ENCODE results near the gene GALNT18. TPM values are rescaled to one million over a fixed set of nuclear protein-coding genes. Genes with fewer than 3 reads are reported as not detected.

The GALNT18 gene
- total RNA-seq, 3 donors from 2014 or later, result 2.2 to 3.4 (median 3.3) TPM

- no peaks in the 10 kb centered on the region for H3K9me3 Mint-ChIP-seq
- H3K27me3 Mint-ChIP-seq (ENCODE audit: low read depth), result no peaks in the 10 kb centered on the region
Observed at GRCh38 chr11:11587122-11587521, 34.7 kb downstream of the GALNT18 start.

DNA sequence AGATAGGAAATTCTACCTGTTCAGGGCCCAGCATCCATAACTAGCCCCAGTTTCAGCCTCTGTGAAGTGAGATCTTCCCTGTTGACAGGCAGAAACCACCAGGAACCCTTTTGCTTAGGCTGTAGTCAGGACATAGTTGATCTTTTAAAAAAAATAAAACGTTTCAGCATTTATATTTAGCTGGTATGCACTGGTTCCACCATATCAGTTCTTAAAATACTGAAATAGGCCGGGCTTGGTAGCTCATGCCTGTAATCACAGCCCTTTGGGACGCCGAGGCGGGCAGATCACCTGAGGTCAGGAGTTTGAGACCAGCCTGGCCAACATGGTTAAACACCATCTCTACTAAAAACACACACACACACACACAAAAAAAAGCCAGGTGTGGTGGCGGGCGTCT is 35.3 kb downstream of the GALNT18 start:
- H3K4me1 Mint-ChIP-seq (ENCODE audit: low read depth), result no peaks in the 10 kb centered on the region
- ATAC-seq (no peak), DNase-seq (no peak)
- H3K36me3 Mint-ChIP-seq (ENCODE audit: insufficient read depth), result no peaks in the 10 kb centered on the region
- H3K27me3 Mint-ChIP-seq (ENCODE audit: low read depth), result no peaks in the 10 kb centered on the region
- H3K9me3 Mint-ChIP-seq, result no peaks in the 10 kb centered on the region
- H3K4me3 Mint-ChIP-seq, result no peak overlapping the region

More at GRCh38 chr11:11587122-11587521, 34.7 kb downstream of the GALNT18 start:
- Mint-ChIP-seq H3K4me1 (ENCODE audit: low read depth) (no peaks in the 10 kb centered on the region), H3K4me3 (no peak overlapping the region), H3K36me3 (ENCODE audit: insufficient read depth) (no peaks in the 10 kb centered on the region)
- DNase-seq (no peak), ATAC-seq (no peak)

DNA sequence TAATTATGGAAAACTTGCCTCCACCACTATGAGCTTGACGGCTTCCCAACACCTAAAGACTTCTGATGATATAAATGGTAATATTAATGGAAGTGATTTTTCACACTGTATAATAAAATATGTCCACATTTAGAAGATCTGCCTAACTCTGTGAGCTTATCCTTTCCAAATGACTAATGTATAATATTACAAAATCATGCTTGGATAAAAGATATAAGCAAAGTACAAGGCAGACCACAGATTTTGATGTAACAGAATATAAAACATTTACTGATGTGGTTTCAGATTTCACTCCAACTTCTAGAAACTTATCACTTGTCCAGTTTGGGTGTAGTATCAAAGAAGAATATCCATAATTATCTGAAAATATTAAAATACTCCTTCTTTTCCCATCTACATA is 36.9 kb downstream of the GALNT18 start:
- Mint-ChIP-seq H3K4me3 (no peak overlapping the region), H3K4me1 (ENCODE audit: low read depth) (no peaks in the 10 kb centered on the region), H3K9me3 (no peaks in the 10 kb centered on the region), H3K27me3 (ENCODE audit: low read depth) (no peaks in the 10 kb centered on the region), H3K36me3 (ENCODE audit: insufficient read depth) (no peaks in the 10 kb centered on the region)
- ATAC-seq, result no peak
- no peak for DNase-seq

- Mint-ChIP-seq H3K27me3 (ENCODE audit: low read depth) (no peaks in the 10 kb centered on the region), H3K36me3 (ENCODE audit: insufficient read depth) (no peaks in the 10 kb centered on the region), H3K9me3 (no peaks in the 10 kb centered on the region), H3K4me3 (no peak overlapping the region), H3K4me1 (ENCODE audit: low read depth) (no peaks in the 10 kb centered on the region)
- ATAC-seq (no peak), DNase-seq (no peak)
Observed at GRCh38 chr11:11584530-11584810, 37.3 kb downstream of the GALNT18 start.

DNA sequence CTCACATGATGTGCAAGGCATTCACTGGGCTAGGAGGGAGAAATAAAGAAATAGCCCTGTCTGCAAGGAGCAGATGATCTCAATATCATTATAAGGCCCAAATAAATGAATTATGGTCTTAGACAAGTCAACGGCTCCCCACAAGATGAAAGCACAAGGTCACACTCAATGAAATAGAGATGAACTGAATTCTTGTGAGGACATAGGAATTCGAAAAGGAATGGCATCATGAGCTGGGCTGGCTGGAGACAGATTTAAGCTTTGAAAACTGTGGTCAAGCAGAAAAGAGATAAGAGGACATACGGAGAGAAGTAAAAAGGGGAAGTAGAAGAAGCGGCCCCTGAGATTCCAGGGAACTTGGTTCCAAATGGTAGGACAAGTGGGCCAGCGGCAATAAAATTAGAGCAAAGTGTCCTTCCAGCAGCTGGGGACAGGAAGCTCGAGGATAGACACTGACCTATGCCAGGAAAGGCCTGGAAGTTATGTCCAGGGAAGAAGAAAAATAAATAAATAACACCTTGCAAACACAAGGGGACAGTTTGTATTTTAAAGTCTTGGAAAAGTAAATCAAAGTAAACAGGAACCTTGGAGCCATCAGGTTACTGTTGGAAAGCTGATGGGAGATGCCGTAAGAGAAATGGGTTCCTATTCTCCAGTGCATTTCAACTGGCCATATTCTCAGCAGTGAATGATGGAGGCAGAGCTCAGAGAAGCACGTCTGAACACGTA is 37.8 kb downstream of the GALNT18 start:
- ATAC-seq, result no peak
- Mint-ChIP-seq H3K9me3 (no peaks in the 10 kb centered on the region), H3K36me3 (ENCODE audit: insufficient read depth) (no peaks in the 10 kb centered on the region), H3K27me3 (ENCODE audit: low read depth) (no peaks in the 10 kb centered on the region), H3K4me3 (no peak overlapping the region), H3K4me1 (ENCODE audit: low read depth) (no peaks in the 10 kb centered on the region)
- no peak for DNase-seq

DNA sequence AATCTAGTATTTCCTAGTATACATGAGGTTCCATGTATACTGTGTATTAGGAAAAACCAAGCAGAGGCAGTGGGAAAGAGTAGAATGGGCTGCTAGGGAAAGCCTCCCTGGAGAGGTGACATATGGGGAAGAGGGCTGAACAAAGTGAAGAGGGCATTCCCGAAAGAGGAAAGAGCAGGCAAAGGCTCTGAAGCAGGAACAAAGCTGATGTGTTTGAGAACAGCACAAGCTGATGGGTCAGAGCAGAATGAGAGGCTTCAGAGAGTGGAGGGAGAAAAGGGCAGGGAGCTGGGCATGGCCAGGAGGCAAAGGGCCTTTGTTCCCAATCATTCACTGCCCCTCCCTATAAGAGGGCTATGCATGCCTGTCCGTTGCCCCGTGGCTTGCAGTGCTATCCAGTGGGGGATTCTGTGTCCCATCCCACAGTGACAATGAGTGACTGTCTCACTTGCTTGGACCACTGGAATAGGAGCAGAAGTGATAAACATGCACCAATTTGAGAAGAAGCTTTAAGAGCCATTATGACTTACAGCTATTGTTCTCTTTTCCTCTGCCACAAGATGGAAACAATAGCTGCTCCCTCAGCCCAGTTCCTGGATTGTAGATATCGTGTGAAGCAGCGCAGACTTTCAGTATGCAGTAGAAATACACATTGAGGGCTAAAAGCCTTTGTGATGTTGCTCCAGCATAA is 39.6 kb downstream of the GALNT18 start:
- Mint-ChIP-seq H3K36me3 (ENCODE audit: insufficient read depth) (no peaks in the 10 kb centered on the region), H3K4me3 (no peak overlapping the region), H3K9me3 (no peaks in the 10 kb centered on the region), H3K27me3 (ENCODE audit: low read depth) (no peaks in the 10 kb centered on the region), H3K4me1 (ENCODE audit: low read depth) (peaks cover 3% of the 10 kb centered on the region)
- DNase-seq (no peak), ATAC-seq (no peak)

DNA sequence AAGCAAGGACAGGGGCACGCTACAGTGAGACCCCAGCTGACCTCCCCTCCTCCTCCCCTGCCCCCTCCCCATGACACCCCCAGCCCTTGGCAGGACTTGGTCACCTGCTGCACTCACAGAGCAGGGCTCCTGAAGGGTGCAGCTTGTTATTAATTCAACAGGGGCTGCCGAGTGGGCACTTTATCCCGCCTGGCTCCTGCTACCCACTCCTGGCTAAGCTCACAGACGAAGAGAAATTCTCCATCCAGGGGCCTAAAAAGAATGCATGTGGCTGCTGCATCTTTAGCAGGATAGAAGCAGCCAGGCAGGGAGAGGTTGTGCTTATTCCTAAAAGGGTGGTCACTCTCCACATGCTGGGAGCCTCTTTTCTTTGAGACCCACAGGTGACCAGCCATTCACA is 40.3 kb downstream of the GALNT18 start:
- H3K36me3 Mint-ChIP-seq (ENCODE audit: insufficient read depth), result no peaks in the 10 kb centered on the region
- ATAC-seq (no peak), DNase-seq (no peak)
- no peak overlapping the region for H3K4me3 Mint-ChIP-seq
- no peaks in the 10 kb centered on the region for H3K9me3 Mint-ChIP-seq
- H3K4me1 Mint-ChIP-seq (ENCODE audit: low read depth), result peaks cover 3% of the 10 kb centered on the region
- H3K27me3 Mint-ChIP-seq (ENCODE audit: low read depth), result no peaks in the 10 kb centered on the region

- H3K4me1 Mint-ChIP-seq (ENCODE audit: low read depth), result peaks cover 3% of the 10 kb centered on the region
- no peak overlapping the region for H3K4me3 Mint-ChIP-seq
- no peaks in the 10 kb centered on the region for H3K36me3 Mint-ChIP-seq (ENCODE audit: insufficient read depth)
- H3K9me3 Mint-ChIP-seq, result no peaks in the 10 kb centered on the region
- no peak for ATAC-seq
- no peak for DNase-seq
- no peaks in the 10 kb centered on the region for H3K27me3 Mint-ChIP-seq (ENCODE audit: low read depth)
Observed at GRCh38 chr11:11580841-11581411, 40.9 kb downstream of the GALNT18 start.

- DNase-seq (no peak), ATAC-seq (no peak)
- Mint-ChIP-seq H3K4me3 (no peak overlapping the region), H3K9me3 (no peaks in the 10 kb centered on the region), H3K4me1 (ENCODE audit: low read depth) (peaks cover 3% of the 10 kb centered on the region), H3K27me3 (ENCODE audit: low read depth) (no peaks in the 10 kb centered on the region), H3K36me3 (ENCODE audit: insufficient read depth) (no peaks in the 10 kb centered on the region)
Observed at GRCh38 chr11:11580012-11580411, 41.8 kb downstream of the GALNT18 start.

DNA sequence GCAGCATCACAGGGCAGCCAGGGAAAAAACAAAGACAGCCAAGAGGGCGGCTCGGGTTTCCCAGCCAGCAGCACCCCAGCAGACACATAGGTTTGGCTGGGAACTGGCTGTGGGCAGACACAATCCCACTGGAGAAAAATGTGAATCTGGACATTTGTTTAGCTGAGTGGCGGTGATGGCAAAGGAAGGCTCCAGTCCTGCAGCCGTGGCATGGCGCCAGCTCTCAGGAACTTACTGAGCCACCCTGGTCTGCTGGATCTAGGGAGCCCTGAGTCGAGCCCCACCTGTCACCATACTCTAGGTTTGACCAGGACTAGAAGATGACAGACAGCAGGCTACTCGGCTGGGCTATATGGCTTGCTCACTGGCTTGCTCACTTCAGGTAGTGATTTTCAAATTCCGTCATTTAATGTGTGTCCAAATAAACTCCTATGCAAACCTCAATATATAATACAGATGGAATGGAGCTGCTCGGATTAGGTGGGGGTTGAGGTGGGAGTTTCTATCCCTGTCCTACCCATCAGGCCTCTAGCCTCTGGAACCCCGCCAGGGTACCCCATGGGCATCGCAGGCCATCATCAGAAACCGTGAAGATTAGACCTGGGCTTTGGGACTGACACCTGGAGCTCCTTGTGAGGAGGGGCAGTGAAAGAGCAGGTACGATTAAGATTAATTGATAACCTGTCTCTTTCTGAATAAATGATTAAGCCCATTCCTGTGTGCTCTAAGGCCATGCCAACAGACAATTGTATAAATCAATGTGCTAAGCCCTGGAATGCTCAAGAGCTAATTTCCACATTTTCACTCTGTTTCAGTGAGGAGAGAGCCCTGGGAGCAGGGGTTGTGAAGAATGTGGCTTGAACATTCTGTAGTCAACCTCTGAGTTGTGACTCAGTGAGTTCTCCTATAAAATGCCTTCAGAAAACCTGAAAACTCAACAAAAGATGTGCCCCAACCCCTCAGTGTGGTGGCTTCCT is 42.5 kb downstream of the GALNT18 start:
- H3K4me1 Mint-ChIP-seq (ENCODE audit: low read depth), result peaks cover 3% of the 10 kb centered on the region
- H3K27me3 Mint-ChIP-seq (ENCODE audit: low read depth), result no peaks in the 10 kb centered on the region
- H3K36me3 Mint-ChIP-seq (ENCODE audit: insufficient read depth), result no peaks in the 10 kb centered on the region
- H3K4me3 Mint-ChIP-seq, result no peak overlapping the region
- DNase-seq (no peak), ATAC-seq (no peak)
- no peaks in the 10 kb centered on the region for H3K9me3 Mint-ChIP-seq

DNA sequence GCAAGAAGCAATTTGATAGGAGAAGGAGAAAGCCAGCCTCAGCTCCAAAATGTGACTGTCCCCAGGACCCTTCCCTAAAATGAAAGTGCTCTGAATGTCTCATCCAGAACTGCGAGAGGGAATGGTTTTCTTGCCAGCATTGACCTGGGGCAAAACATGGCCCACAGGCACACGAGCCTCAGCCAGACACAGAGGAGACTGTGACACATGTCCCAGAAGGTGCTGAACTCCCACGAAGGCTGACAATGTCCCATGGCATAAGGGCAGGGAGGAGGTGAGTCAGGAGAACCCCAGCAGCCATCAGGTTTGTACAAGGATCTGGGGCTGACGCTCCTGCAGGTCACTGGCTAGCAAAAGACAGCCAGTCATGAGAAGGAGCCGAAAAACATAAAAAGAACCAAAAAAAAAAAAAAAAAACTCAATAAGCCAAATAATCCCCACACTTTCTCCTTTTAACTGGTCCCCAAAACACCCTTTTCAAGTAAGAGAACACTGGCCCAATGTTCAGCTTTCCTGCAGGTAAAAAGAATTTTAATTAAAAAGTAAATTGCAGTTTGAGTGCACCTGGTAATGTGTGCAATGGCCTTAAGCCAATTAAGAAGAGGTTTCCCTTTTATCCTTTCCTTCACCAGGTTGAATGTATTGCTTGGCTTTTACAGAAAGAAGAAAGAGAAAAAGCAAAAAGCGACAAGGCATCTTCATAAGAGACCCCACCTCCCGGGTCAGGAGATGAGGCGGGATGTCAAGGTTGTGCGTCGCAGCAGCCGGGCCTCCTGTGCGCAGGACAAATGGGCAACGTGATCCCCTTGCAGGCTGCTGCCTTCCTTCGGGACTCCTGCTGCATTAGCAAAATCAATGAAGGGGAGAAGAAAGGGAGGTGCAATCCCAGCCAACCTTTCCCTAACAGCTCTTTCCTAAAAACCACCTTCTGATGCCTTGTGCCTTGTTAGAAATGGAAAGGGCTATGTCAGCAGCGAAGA is 43.6 kb downstream of the GALNT18 start:
- Mint-ChIP-seq H3K9me3 (no peaks in the 10 kb centered on the region), H3K27me3 (ENCODE audit: low read depth) (no peaks in the 10 kb centered on the region), H3K36me3 (ENCODE audit: insufficient read depth) (no peaks in the 10 kb centered on the region), H3K4me1 (ENCODE audit: low read depth) (peaks cover 3% of the 10 kb centered on the region), H3K4me3 (no peak overlapping the region)
- ATAC-seq, result no peak
- DNase-seq, result no peak

- Mint-ChIP-seq H3K4me3 (no peak overlapping the region), H3K27me3 (ENCODE audit: low read depth) (no peaks in the 10 kb centered on the region), H3K4me1 (ENCODE audit: low read depth) (peaks cover 3% of the 10 kb centered on the region), H3K9me3 (no peaks in the 10 kb centered on the region), H3K36me3 (ENCODE audit: insufficient read depth) (no peaks in the 10 kb centered on the region)
- DNase-seq, result no peak
- ATAC-seq, result no peak
Observed at GRCh38 chr11:11577251-11577855, 44.5 kb downstream of the GALNT18 start.
